Measurements from ENCODE around the gene LHX4. TPM values are rescaled to one million over a fixed set of nuclear protein-coding genes. Genes with fewer than 3 reads are reported as not detected.

The LHX4 gene
- total and polyA plus RNA-seq, 9 of the 15 experiments (the other 6 are each of a cell fraction or from before 2014, with no cell fraction given): 0.01 to 0.11 (median 0.07) TPM; not detected in 5

DNA sequence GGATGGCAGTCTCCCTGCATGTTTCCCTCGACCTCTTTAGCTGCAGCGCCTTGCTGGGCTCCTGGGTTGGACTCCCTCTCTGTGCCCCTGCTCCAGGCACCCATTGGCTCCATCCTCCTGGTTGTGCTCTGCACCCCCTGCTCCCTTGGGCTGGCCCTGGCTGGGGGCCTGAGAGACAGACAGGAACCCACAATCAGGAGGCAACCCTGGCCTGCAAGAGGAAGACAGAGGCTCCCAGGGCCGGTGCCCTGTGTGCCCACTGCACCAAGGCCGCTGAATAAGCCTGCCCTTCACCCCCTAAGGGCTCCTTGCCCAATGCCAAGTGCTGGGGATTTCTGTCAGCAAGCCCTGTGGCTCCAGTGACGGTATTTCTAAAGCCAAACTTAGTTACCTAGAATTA, 31.5 kb upstream of the LHX4 start:
- Histone ChIP-seq H3K79me2 (ENCODE audit: control insufficient read depth, insufficient read depth, low read length) (no peaks in the 10 kb centered on the region), H3K4me1 (replicated peaks in 1 of 2; ENCODE audit: control insufficient read depth in 2 of 2, insufficient read depth in 2 of 2, low read length in 2 of 2) (peaks cover 0 to 33% of the 10 kb centered on the region in 2 experiments; a peak in 2 of 5 replicates), H3K4me3 (no peak overlapping the region), H4K20me1 (replicated peaks; ENCODE audit: control insufficient read depth, insufficient read depth, low read length) (no peaks in the 10 kb centered on the region; the same call in 1 of the 2 replicates), H3K9ac (ENCODE audit: insufficient read depth in 1 of 2, low read depth in 2 of 2, low read length in 2 of 2) (peak overlapping the region in 1 of 2 experiments; percentile 54; a peak in 1 of 4 replicates), H3K27me3 (ENCODE audit: control insufficient read depth in 2 of 2, insufficient read depth in 2 of 2, low read length in 2 of 2) (no peaks in the 10 kb centered on the region), H3K27ac (ENCODE audit: extremely low read depth, low read depth, low read length) (no peak overlapping the region), H3K9me3 (replicated peaks; ENCODE audit: control insufficient read depth, insufficient read depth, low read depth, low read length) (no peaks in the 10 kb centered on the region), H3K36me3 (ENCODE audit: control insufficient read depth, insufficient read depth, low read length) (no peaks in the 10 kb centered on the region), H3K4me2 (ENCODE audit: insufficient read depth, low read length) (no peak overlapping the region), H3K9me1 (ENCODE audit: control insufficient read depth, insufficient read depth, low read length) (no peaks in the 10 kb centered on the region), H2AFZ (ENCODE audit: low read depth, low read length) (no peak overlapping the region)
- 16% methylated on average over 5 of the region's 5 CpGs for WGBS (ENCODE audit: insufficient coverage, low coverage, missing lambda C conversion rate)
- no TSS peak for BruUV-seq (replicated peaks)
- FAIRE-seq: no peak
- in situ Hi-C loops (cut with MboI): no loop called here
- no peak for DNase-seq (ENCODE audit: extremely low read depth in 1 of 4, low spot score in 3 of 4)
- ChIA-PET POLR2A (interaction anchor here (1.3 kb wide), 1 partner anchor 17 kb away, joined by 3 read pairs; no protein-coding TSS in a partner anchor), CTCF (ENCODE audit: low intra/inter-chr PET ratio) (no interaction called here)
- 0 out of 2 replicates have a peak, but pooled peaks have one; percentile 33 for TF ChIP-seq ARID4B (CRISPR knock-in tag; IDR thresholded peaks at IDR 0.05)
- no peak for TF ChIP-seq ZNF3 (CRISPR knock-in tag; IDR thresholded peaks at IDR 0.05)
- intact Hi-C loops (cut with micrococcal nuclease): no loop called here
- no peak for ATAC-seq

Data from K562 (cell line).